Kidney epithelial cell (primary cell): ENCODE data around the gene ALOX15B. TPM values are rescaled to one million over a fixed set of nuclear protein-coding genes. Genes with fewer than 3 reads are reported as not detected.
"Not testable (repeated sequence)": the region's sequence is repeated elsewhere in the genome, so short reads cannot be mapped to it uniquely, and the experiment has no call there.

Source experiments
- DNase-seq: peaks from one replicate; pipeline ENCODE4 v3.0.0-alpha.2; 2010; ENCODE audit warnings: low read depth
- H3K27me3 ChIP-seq: 2 replicates; pipeline ENCODE4 v1.6.0; 2011; ENCODE audit warnings: low read length; ENCODE audit not compliant: control insufficient read depth, insufficient read depth
- H3K36me3 ChIP-seq: 2 replicates; pipeline ENCODE4 v1.5.1; 2011; ENCODE audit warnings: low read length; ENCODE audit not compliant: control insufficient read depth, insufficient read depth
- H3K4me3 ChIP-seq: 2 replicates; pipeline ENCODE4 v1.5.1; 2011; ENCODE audit warnings: low read depth, mild to moderate bottlenecking, control low read depth, low read length
- total RNA-seq: library from RNA; depleted of rRNA; stranded (reverse); fragments of >200 nt; gene quantifications from 2 replicates; pipeline ENCODE4 v1.2.3, GENCODE V29; 2015
- TF ChIP-seq, protein P1 (sequence below): IDR thresholded peaks from 2 replicates; pipeline ENCODE4 v1.5.1; 2011; ENCODE audit warnings: mild to moderate bottlenecking, moderate library complexity, low read length, control low read depth, inconsistent platforms; ENCODE audit not compliant: insufficient read depth, poor library complexity, severe bottlenecking

The ALOX15B gene
- total RNA-seq, 1 donor from 2014 or later, result 0.29 TPM

DNA sequence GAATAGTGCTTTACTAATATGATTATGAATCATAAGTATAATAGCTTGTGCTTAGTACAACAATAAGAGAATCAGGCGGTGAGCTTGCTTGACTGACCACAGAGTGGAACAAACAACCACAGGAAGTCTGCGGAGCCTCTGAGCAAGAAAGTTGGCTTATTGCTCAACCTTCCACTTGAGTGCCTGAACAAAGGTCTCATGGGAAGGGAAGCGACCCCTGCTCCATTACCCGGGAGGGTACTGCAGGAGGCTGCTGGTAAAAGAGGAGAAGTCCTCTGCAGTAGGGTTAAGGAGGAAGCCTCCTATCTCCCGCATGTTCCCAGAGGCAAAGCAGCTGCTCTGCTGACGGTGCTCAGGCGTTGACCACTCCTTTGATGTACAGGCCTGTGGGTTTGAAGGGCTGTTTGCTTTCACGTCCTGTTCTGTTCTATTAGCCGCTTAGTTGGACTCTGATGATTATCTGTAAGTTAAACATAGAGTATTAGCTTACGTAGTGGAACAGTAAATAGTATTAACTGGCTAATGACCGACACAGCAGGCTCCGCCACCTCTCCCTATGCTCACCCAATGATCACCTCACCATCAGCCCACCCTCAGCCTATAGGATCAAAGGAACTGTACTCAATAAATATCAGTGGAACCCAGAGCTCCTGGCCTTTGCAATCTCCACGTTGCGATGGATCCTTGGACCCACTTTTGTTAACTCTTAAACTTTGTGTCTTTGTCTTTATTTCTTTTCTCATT lies 17.5 kb downstream of the ALOX15B start:
- peaks cover 26% of the 10 kb centered on the region for H3K27me3 ChIP-seq
- TF ChIP-seq, protein P1, sequence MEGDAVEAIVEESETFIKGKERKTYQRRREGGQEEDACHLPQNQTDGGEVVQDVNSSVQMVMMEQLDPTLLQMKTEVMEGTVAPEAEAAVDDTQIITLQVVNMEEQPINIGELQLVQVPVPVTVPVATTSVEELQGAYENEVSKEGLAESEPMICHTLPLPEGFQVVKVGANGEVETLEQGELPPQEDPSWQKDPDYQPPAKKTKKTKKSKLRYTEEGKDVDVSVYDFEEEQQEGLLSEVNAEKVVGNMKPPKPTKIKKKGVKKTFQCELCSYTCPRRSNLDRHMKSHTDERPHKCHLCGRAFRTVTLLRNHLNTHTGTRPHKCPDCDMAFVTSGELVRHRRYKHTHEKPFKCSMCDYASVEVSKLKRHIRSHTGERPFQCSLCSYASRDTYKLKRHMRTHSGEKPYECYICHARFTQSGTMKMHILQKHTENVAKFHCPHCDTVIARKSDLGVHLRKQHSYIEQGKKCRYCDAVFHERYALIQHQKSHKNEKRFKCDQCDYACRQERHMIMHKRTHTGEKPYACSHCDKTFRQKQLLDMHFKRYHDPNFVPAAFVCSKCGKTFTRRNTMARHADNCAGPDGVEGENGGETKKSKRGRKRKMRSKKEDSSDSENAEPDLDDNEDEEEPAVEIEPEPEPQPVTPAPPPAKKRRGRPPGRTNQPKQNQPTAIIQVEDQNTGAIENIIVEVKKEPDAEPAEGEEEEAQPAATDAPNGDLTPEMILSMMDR, result no peak
- H3K36me3 ChIP-seq, result no peaks in the 10 kb centered on the region
- no peak overlapping the region for H3K4me3 ChIP-seq
- peak; percentile 44 for DNase-seq

DNA sequence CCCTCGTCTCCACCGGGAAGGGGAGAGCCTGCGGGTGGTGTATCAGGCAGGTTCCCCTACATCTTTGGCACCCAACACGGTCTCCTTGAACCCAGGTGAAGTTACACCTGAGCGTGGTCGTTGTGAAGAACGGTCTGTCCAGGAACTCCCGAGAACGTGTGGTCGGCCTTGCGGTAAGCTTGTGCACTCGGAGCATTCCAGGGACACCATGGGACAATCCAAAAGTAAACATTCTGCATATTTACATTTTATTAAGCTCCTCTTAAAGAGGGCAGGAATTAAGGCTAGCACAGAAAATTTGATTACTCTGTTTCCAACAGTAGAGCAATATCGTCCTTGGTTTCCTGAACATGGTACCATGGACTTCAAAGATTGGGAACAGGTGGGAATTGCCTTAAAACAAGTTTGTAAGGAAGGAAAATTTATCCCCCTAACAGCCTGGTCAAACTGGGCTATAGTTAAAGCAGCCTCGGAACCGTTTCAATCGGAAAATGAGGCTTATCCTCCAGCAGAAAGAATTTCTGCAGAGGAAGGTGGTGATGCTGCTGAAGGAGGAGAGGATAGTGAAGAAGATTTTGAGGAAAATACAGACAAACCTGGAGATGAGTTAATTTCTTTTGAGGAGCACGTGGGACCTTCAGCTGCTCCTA lies 18.2 kb downstream of the ALOX15B start:
- no peak for DNase-seq
- Histone ChIP-seq H3K4me3 (no peak overlapping the region), H3K27me3 (peaks cover 26% of the 10 kb centered on the region), H3K36me3 (no peaks in the 10 kb centered on the region)
- TF ChIP-seq, protein P1, result no peak

DNA sequence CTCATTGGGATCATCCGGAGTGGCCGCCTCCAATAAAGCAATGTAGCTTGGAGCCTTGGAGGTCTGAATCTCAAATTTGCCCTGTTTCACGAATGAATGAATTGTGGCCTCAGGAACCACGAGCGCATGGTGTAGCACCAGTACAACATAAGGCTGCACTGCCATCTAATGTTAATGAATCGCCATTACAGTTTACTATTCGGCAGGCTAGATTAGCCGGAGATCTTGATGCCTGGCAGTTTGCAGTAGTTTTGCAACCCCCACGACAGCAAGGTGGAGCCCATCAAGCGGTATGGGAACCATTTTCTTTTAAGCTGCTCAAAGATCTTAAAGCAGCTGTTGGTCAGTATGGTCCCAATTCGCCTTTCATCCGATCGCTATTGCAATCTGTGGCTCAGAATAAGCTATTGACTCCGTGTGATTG lies 18.8 kb downstream of the ALOX15B start:
- no peaks in the 10 kb centered on the region for H3K36me3 ChIP-seq
- TF ChIP-seq, protein P1, result peak; percentile 62
- no peak overlapping the region for H3K4me3 ChIP-seq
- no peak for DNase-seq
- peaks cover 32% of the 10 kb centered on the region for H3K27me3 ChIP-seq

DNA sequence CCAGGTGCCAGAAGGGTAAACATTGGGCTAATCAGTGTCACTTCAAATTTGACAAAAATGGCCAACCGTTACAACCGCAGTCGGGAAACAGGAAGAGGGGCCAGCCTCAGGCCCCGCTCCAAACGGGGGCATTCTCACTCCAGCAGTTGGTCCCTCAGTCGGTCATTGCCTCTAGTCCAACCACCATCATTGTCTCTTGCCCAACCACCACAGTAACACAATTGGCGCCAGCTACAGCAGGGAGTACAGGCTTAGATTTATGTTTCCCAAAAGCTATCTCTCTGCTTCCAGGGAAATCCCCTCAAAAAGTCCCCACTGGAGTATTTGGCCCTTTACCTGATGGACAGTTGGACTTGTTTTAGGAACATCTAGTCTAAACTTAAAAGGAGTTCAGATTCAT lies 20.3 kb downstream of the ALOX15B start:
- TF ChIP-seq, protein P1, result no peak
- H3K27me3 ChIP-seq, result peaks cover 41% of the 10 kb centered on the region
- no peaks in the 10 kb centered on the region for H3K36me3 ChIP-seq
- no peak for DNase-seq
- no peak overlapping the region for H3K4me3 ChIP-seq

DNA sequence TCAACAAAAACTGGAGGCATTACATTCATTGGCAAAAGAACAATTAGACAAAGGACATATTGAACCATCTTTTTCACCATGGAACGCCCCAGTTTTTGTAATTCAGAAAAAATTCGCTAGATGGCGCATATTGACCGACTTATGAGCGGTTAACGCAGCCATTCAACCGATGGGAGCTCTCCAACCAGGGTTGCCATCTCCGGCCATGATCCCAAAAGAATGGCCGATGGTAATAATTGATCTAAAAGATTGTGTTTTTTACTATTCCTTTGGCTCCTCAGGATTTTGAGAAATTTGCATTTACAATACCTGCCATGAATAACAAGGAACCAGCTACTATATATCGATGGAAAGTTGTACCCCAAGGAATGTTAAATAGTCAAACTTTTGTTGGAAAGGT lies 21.4 kb downstream of the ALOX15B start:
- Histone ChIP-seq H3K27me3 (peaks cover 53% of the 10 kb centered on the region), H3K36me3 (no peaks in the 10 kb centered on the region), H3K4me3 (no peak overlapping the region)
- TF ChIP-seq, protein P1, result peak; percentile 58
- DNase-seq, result no peak

DNA sequence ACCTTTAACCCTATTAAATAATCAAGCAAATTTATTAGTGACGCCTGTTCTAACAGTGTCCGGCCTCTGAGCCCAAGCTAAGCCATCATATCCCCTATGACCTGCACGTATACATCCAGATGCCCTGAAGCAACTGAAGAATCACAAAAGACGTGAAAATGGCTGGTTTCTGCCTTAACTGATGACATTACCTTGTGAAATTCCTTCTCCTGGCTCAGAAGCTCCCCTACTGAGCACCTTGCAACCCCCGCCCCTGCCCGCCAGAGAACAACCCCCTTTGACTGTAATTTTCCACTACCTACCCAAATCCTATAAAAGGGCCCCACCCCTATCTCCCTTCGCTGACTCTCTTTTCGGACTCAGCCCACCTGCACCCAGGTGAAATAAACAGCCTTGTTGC lies 23.0 kb downstream of the ALOX15B start:
- not testable (repeated sequence) for DNase-seq, H3K4me3 ChIP-seq, H3K36me3 ChIP-seq
- peaks cover 54% of the 10 kb centered on the region for H3K27me3 ChIP-seq
